ENCODE results near the gene HEATR5A.

The HEATR5A gene

DNA sequence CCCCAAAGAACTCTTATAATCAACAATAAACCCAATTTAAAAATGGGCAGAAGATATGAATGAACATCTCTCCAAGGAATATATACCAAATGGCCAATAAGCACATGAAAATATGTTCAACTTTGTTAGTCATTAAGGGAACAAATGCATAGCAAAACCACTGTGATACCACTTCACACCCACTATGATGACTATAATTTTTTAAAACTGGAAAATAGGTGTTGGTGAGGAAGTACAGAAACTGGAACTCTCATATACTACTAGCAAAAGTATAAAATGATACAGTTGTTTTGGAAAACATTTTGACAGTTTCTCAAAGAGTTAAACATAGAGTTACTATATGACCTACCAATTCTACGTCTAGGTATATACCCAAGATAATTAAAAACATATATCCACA lies 9.4 kb upstream of the HEATR5A start:
- DNase-seq (ENCODE audit: low read depth), result no peak
- H3K4me3 ChIP-seq (ENCODE audit: low read depth, low read length), result no peak overlapping the region

DNA sequence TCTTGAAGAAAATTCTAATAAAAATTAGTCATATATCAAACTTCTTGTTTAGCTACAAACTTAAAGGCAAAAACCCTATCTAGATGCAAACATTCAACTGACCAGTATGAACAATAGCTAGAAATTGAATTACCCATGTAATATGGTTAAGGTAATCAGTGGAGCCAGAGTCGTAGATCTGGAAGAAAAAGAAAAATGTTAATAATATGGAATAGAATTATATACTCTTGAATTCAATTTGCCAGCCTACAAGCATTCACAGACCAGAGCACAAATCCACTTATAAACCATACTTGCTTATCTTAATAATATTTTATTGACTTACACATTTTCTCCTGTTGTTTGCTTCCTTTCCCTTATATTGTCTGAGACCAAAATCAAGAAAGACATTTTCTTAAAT lies 7.7 kb upstream of the HEATR5A start:
- H3K4me3 ChIP-seq (ENCODE audit: low read depth, low read length), result no peak overlapping the region

DNA sequence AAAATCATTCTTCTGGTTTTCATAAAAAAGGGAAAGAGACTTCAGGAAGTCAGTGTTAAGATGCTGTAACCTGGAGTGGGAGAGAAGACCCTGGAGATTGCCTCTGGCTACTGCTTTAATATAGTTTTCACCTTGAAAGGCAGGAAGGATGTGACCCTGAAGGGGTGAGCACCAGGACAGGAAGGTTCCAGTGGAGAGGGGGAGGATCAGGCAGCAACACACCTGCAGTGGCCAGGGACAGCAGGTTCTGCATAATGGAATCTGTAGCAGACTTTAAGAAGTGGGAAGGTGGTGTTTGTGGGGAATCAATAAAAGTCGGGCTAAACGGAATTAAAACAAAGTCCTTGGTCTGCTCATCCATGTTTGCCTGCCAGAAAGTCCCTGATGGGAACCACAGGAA lies 6.3 kb upstream of the HEATR5A start:
- no peak overlapping the region for H3K4me3 ChIP-seq (ENCODE audit: low read depth, low read length)
- DNase-seq (ENCODE audit: low read depth), result no peak

More for the DNA sequence above, 7.7 kb upstream of the HEATR5A start:
- DNase-seq (ENCODE audit: low read depth), result no peak

DNA sequence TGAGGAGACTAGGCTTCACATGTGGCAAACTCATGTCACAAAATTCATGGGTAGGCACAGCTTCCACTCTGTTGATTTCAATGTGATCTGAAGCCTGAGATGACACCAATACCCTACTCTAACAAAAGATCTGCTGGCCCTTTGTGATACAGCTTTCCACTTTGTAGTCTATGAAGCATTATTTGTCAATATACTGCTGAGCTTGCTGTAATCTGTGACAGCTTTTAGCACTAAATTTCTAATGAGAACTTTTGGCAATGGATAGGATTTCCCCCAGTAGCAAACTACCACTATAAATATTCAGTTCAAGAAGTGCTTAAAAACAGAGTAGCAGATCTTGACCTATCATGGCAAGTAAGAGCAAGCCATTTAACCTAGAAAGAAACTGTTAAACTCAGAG lies 5.6 kb upstream of the HEATR5A start:
- no peak overlapping the region for H3K4me3 ChIP-seq (ENCODE audit: low read depth, low read length)
- no peak for DNase-seq (ENCODE audit: low read depth)

DNA sequence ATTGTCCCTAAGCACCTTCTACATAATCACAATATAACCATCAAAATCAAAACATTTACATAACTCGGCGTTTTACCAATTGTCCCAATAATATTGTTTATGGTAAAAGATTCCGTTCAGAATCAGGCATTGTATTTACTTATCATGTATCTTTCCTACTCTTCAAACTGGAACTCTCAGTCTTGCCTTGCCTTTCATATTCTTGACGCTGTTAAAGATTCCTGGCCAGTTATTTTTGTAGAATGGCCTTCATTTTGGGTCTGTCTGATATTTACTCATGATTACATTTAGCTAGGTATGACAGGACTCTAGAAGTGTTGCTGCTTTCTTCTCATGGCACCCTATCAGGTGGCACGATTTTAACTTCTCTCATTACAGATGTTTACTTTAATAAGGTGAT lies 850 bp upstream of the HEATR5A start:
- no peak for DNase-seq (ENCODE audit: low read depth)
- H3K4me3 ChIP-seq (ENCODE audit: low read depth, low read length), result no peak overlapping the region

DNA sequence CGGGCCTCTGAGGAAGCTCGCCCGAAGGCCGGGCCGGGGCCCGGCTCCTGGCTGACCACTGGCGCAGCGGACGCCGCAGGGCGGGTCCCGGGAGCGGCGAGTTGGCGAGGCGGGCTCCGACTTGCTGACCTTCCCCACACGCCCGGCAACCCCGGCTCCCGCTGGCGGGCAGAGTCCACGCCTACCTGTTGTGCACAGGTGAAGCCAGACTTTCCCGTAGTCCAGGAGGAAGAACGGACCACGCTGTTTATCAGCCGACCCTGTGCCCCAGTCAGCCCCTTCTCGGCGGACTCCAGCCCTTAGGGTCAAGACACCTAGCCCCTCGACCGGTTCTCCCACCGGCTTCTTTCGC lies 407 bp downstream of the HEATR5A start:
- DNase-seq (ENCODE audit: low read depth), result no peak

DNA sequence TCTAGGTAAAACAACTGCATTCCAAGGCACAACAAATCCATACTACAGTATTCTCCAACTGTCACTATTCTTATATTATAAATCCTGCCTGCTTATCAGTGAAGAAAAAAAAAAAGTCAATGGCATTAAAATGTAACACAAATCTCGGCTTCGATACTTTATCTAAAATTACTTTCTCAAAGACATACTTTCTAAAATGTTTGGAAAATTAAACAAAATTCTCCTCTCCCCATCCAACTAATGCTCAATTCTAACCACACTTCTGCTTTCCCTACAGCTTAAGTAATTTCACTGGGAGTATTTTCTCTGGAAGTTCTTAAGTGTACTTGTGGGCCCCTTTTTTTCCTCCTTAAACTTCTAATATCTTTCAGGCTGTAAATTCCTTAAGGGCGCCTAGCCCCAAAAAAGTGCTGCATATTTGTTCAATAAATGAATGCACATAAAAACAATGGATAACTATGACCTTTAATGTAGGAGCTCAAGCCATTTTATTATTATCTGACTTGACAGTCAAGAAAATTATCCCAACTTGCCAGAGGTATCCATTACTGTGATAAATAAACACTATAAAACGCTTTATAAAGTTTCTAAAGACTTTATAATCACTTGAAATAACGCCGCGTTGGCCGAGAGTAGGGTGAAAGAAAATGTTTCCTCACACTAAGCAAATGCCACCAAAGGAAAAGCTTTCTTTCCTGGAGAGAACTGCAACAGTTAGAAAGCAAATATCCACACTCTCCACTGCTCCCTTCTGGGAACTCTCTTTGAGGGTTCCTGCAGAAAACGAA lies 977 bp downstream of the HEATR5A start:
- no peak for DNase-seq (ENCODE audit: low read depth)
- peak overlapping the region; percentile 99 for H3K4me3 ChIP-seq (ENCODE audit: low read depth, low read length)

More for the DNA sequence above, 407 bp downstream of the HEATR5A start:
- H3K4me3 ChIP-seq (ENCODE audit: low read depth, low read length), result peak overlapping the region; percentile 99

DNA sequence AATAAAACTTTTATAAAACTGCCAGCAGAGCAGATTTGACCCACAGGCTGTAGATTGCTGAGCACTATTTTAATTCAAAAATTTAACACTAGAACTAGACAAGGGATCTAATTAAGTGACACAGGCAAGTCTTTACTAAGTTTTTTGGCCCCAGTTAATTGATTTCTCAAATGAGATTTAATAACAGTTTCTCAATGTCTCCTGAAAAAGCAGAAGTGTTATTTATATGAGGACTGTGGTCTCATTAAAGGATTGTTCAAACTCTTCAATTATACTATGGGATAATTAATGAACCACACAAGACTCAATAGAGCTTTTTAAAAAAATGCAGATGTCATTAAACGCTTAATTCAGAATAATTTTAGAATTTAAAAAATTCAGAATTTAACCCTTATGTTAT lies 1.9 kb downstream of the HEATR5A start:
- no peak overlapping the region for H3K4me3 ChIP-seq (ENCODE audit: low read depth, low read length)
- no peak for DNase-seq (ENCODE audit: low read depth)

DNA sequence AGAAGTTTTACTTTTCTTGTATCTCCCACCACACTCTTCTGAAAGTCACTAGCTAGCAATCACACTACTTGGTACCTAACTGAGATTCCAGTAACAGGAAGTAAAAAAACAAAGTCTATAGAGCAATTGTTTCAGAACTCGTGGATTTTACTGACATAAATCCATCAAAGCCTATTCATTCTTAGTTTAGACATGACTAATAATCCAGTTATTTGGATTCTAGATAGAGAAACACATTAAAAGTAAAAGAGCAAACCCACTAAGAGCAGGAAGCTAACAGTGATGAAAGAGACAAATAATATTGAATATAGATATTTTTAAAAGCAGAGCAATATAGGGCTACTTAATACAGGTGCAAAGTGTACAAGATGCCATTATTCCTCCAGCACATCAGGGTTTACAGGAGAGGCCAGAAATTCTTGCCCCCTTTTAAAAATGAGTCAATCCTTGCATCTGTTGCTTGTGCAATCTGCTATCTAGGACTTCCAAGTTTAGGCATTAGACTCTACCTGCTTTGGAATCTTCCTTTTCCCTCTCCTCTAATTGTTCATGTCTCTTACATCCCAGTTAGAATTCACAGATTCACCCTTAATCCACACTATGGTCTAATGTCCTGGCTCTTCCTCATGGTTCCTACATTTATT lies 6.0 kb downstream of the HEATR5A start:
- no peak for DNase-seq (ENCODE audit: low read depth)
- no peak overlapping the region for H3K4me3 ChIP-seq (ENCODE audit: low read depth, low read length)

DNA sequence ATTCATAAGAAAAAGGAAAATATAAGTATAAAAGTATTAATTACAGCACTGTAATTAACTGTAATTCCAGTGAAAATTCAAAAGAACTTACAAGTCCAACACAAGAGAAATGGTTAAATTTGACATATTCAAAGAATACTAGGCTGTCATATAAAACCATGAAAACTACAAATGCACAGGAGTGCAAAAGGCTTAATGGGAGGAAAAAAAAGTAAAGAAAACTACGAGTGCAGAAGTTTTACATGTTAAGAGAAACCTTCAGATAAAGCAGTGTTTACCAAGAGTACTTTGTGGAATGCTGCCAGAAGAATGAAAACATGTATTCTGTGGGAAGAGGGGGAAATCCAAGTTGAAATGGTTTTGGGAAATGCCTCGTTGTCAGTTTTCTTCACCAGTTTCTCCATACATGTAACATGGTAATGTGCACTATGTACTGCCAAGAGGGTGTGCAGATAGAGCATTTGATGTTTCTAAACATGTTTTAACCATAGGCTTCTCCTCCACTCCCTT lies 9.1 kb downstream of the HEATR5A start:
- no peak for DNase-seq (ENCODE audit: low read depth)
- no peak overlapping the region for H3K4me3 ChIP-seq (ENCODE audit: low read depth, low read length)

DNA sequence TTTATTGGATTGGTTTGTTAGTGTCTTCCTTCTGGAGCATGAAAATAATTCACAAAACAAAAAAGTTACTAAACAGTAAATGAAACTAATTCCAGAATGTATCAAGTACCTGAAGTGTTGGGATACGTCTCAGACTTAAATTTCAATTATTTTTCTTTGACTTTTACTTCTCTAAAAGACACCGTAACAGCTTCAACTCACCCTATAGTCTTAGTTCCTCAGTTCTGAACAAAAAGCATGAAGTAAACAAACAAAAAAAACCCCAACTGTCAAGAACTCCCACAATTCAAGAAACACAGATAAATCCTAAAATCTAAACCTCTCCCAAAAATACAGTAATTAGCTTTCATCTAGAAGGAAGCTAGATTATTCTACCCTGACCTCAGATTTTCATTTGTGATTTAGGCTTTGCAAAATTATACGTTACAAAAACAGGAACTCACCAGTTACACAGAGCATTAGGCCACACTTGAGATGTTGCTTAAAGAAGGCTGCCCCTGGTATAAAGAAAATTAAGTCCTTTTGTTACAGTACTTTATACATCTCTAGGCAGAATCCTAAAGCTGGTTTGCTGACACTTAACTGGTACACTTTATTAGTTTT lies 10.2 kb downstream of the HEATR5A start:
- no peak overlapping the region for H3K4me3 ChIP-seq (ENCODE audit: low read depth, low read length)

DNA sequence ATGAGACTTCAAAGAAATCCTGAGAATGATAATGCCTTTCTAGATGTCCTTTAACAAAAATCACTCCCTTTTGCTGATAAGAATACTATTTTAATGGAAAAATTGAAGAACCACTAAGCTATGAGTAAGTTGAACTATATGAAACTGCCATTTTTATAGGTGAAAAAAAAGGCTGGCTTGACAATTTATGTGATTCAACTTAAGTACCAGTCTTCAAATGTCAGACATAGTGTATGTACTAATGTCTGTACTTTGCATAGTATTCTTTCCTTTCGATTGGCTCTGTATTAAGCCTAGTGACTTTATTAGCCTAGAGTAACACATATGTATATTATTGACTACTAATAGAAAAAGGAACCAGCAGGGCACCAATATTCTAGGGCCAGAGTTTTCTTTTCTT lies 11.9 kb downstream of the HEATR5A start:
- no peak for DNase-seq (ENCODE audit: low read depth)
- no peak overlapping the region for H3K4me3 ChIP-seq (ENCODE audit: low read depth, low read length)

More for the DNA sequence above, 10.2 kb downstream of the HEATR5A start:
- DNase-seq (ENCODE audit: low read depth), result no peak

DNA sequence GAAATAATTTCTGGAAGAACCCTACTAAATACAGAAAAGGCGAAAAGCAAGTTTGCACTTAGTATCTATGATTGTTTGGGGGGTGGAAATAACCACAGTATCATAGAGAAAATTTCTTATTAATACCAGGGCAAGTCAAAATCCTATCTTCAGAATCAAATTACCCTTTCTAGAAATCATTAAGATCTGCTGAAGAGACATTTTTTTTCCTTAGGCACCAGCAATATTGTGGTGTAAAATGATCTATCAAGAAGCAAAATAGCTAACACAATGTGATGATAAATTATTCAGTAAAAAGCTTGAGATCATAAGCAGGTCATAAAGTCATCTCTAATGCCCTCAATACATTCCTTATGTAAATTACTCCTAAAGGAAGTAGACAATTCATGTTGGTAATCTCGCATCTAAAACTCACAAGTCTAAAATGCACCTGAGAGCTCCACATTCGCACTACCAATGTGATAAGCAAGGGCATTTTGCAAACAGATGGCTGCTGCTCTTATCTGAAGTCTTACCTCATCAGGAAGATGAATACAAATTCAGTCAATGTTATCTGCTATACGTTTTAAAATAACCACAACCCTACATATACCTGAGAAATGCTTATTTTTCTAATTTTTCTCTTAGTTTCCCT lies 14.6 kb downstream of the HEATR5A start:
- DNase-seq (ENCODE audit: low read depth), result no peak
- no peak overlapping the region for H3K4me3 ChIP-seq (ENCODE audit: low read depth, low read length)

DNA sequence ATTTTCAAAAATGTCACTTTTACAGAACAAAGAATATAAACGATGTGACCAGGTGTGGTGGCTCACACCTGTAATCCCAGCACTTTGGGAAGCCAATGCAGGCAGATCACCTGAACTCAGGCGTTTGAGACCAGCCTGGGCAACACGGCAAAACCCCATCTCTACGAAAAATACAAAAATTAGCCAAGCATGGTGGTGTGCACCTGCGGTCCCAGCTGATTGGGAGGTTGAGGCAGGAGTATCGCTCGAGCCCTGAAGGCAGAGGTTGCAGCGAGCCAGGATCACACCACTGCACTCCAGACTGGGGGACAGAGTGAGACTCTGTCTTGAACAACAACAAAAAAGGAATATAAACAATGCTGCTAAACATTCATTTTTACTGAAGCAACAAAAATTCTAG lies 15.2 kb downstream of the HEATR5A start:
- no peak overlapping the region for H3K4me3 ChIP-seq (ENCODE audit: low read depth, low read length)
- DNase-seq (ENCODE audit: low read depth), result no peak

DNA sequence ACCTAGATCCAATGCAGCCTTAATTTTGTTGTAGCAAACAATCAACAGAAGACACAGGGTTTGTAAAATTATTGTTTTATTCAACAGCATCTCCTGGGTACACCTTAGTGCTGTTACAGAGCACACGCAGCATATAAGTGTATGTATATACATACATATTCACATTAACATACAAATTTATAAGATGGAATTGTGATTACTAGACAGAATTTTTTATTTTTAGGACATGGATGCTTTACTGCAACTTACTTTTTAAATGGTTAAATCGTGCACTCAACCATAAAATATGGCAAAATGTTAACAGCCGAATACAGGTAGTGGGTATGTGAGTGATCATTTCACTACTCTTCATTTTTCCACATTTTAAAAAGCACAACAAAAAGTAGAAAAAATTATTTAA lies 16.6 kb downstream of the HEATR5A start:
- DNase-seq (ENCODE audit: low read depth), result no peak
- no peak overlapping the region for H3K4me3 ChIP-seq (ENCODE audit: low read depth, low read length)

DNA sequence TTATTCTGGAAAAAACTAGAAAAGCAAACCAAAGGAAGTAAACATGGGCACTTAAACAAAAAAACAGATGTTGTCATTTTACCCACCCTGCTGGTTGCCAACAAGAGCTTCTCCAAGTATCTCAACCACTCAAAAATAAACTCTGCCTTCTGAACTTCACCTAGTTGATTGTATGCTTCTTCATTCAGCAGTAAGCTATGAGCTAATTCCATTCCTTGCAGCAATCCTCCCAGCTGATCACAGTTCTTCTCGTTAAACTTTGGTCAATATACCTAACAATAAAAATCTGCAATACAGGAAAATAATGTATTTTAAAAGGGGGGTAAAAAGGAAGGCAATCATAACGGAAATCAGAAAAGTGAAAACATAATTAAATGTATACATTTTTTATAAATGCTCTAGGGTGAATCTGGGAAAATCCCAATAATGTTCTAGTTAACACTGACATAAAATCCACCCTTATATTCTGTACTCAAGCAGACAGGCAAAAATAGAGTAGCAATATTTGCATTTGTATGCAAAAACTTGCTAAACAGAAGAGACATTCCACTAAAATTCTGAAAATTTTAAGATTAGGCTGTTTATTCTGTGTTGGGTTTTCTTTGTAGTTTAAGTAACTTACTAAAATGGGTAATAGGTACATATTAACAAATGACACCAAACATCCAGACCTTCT lies 17.4 kb downstream of the HEATR5A start:
- no peak overlapping the region for H3K4me3 ChIP-seq (ENCODE audit: low read depth, low read length)
- no peak for DNase-seq (ENCODE audit: low read depth)

DNA sequence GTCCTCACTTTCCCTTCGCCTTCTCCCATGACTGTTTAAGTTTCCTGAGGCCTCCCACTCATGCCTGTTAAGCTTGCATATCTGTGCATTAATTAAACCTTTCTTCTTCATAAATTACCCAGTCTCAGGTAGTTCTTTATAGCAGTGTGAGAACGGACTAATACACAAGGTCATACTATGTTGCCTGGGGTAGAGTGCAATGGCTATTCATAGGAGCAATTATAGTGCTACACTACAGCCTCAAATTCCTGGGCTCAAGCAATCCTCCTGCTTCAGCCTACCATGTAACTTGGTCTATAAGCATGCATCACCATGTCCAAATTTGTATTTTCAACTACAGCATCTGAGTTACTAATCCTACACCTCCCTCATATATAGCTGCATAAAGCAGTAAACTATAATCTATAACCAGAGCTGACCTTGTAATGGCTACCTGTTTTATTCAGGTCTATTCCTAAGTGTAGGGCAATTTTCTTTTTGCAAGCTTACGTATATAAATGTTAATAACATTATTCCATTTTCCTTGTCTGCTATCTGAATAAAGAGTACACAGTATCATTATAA lies 18.9 kb downstream of the HEATR5A start:
- H3K4me3 ChIP-seq (ENCODE audit: low read depth, low read length), result no peak overlapping the region
- no peak for DNase-seq (ENCODE audit: low read depth)

DNA sequence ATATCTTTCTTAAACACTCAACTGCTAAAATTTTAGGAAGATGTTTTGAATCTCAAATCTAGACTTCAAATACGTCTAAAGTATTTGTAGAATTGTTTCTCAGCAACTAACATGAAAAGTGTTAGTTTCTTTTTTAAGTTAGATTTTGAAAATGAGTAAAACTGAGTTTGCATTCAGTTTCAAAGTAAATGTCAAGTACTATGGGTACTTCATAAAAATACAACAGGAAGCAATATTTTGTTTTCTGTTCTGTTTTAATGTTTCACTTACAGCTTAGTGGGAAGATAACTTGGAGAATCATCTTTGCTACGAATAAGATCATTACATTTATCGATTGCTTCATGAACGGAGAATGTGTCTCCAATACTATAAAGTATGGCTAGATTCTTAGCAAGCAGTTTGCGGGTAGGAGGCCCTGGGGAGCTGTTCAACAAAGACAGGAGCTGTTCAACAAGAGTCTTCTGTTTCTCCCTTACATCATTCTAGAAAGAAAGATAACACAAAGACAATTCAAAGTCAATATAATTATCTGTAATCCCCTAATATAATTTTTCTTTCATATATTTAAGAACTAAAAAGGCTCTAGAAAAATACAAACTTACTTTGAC lies 20.2 kb downstream of the HEATR5A start:
- H3K4me3 ChIP-seq (ENCODE audit: low read depth, low read length), result no peak overlapping the region
- no peak for DNase-seq (ENCODE audit: low read depth)

DNA sequence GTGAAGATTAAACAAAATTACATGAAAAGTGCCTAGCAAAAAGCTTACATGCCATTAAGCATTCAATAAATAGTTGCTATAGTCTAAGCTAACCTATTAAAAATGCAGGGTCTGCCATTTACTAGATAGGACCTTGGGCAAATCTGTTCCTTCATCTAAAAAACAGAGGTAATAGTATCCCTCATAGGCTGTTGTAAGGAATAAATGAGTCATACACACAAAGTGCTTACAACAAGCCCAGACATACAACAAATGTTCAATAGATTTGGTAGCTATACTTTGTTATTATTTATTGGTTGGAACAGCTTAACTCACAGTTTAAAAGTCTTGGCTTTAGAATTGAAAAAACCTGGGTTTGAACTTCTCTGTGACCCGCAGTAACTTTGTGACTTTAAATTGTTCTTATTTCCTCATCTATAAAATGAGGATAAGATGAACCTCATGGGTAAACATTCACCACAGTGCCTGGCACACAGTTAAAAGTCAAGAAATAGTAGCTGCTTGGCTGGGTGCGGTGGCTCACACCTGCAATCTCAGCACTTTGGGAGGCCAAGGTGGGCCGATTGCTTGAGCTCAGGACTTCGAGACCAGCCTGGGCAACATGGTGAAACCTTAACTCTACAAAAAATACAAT lies 24.7 kb downstream of the HEATR5A start:
- no peak overlapping the region for H3K4me3 ChIP-seq (ENCODE audit: low read depth, low read length)
- DNase-seq (ENCODE audit: low read depth), result no peak
